Sigmoid colon (tissue), 3 donors: ENCODE results near the gene OLFML3.

Source experiments
- CTCF ChIP-seq, 4 experiments: fragments of 450-650 bp in 3 of 4; fragments of 200-600 bp in 1 of 4; IDR thresholded peaks; one replicate each; pipeline ENCODE4 v1.5.1; 2016 to 2019; ENCODE audit warnings: antibody characterized with exemption in 4 of 4, mild to moderate bottlenecking in 3 of 4, moderate library complexity in 2 of 4
- POLR2A ChIP-seq, 2 donors: fragments of 450-650 bp; IDR thresholded peaks; one replicate each; pipeline ENCODE4 v1.6.1; 2016; ENCODE audit warnings: antibody characterized with exemption in 2 of 2, mild to moderate bottlenecking in 2 of 2, moderate library complexity in 2 of 2

GRCh38 chr1:113931451-113931851 lies 47.8 kb upstream of the OLFML3 start:
- TF ChIP-seq POLR2A (IDR thresholded peaks at IDR 0.05) (no peak), CTCF (IDR thresholded peaks at IDR 0.05) (no peak)
